Heart right ventricle (tissue), 16 donors: ENCODE results near the gene EDDM3A. TPM values are rescaled to one million over a fixed set of nuclear protein-coding genes. Genes with fewer than 3 reads are reported as not detected.
A peak's percentile ranks its signal among the peaks of the same experiment; 100 is the strongest.
"Not testable (repeated sequence)": the region's sequence is repeated elsewhere in the genome, so short reads cannot be mapped to it uniquely, and the experiment has no call there.

Experiments
- ATAC-seq, 8 donors: fragments of 200-7000 bp; cut with Tn5 transposase; one replicate each; pipeline ENCODE4 v1.9.1; 2020; ENCODE audit warnings: mild to moderate bottlenecking in 8 of 8, moderate library complexity in 8 of 8, moderate number of reproducible peaks in 1 of 8
- DNase-seq, 2 donors: peaks; one replicate each; pipeline ENCODE4 v3.0.0-alpha.2; 2020
- H3K27ac ChIP-seq, 10 donors: fragments of 200-600 bp; sonication (generic) in 2 of 10; one replicate each; pipeline versions ENCODE4 v1.5.0 to v1.8.0; 2020 to 2022; ENCODE audit warnings: mild to moderate bottlenecking in 3 of 10
- H3K27me3 ChIP-seq, 7 donors: fragments of 200-600 bp; one replicate each; pipeline ENCODE4 v1.8.0; 2021 to 2022; ENCODE audit warnings: mild to moderate bottlenecking in 2 of 7
- H3K36me3 ChIP-seq, 9 donors: fragments of 200-600 bp; sonication (generic) in 1 of 9; one replicate each; pipeline versions ENCODE4 v1.5.0 to v1.8.0; 2020 to 2022; ENCODE audit warnings: mild to moderate bottlenecking in 2 of 9
- H3K4me1 ChIP-seq, 9 donors: fragments of 200-600 bp; sonication (generic) in 1 of 9; one replicate each; pipeline versions ENCODE4 v1.5.0 to v1.8.0; 2020 to 2022; ENCODE audit warnings: mild to moderate bottlenecking in 4 of 9
- H3K4me3 ChIP-seq, 10 donors: fragments of 200-600 bp; sonication (generic) in 2 of 10; one replicate each; pipeline versions ENCODE4 v1.5.0 to v1.8.0; 2020 to 2022; ENCODE audit warnings: mild to moderate bottlenecking in 7 of 10, moderate library complexity in 2 of 10
- H3K9me3 ChIP-seq, 11 donors: fragments of 200-600 bp in 10 of 11; sonication (generic) in 2 of 11; one replicate each; pipeline versions ENCODE4 v1.5.0 to v1.8.0; 2013 to 2022; ENCODE audit warnings: mild to moderate bottlenecking in 2 of 11, control low read depth in 1 of 11, moderate library complexity in 1 of 11
- CTCF ChIP-seq, 9 donors: fragments of 200-600 bp; sonication (generic) in 2 of 9; IDR thresholded peaks; one replicate each; pipeline versions ENCODE4 v1.5.0 to v1.8.0; 2021 to 2022; ENCODE audit warnings: antibody characterized with exemption in 9 of 9, mild to moderate bottlenecking in 5 of 9, moderate library complexity in 1 of 9
- WGBS, 2 donors: extraction: QIAGEN DNeasy Blood & Tissue Kit; methylation state at CpG; one replicate each; pipeline ENCODE4 v1.1.7; 2013; ENCODE audit warnings: inconsistent platforms in 1 of 2; 5-methylcytosine and 5-hydroxymethylcytosine counted together
- intact Hi-C, 10 donors: fragments of 100-400 bp; cut with DNase I; formaldehyde crosslinking; loops; one replicate each; pipeline versions ENCODE4 v1.11.1 to v1.14.2; 2022
- polyA plus RNA-seq, 2 donors: library from polyadenylated mRNA; stranded (reverse); fragments of 200-250 nt; gene quantifications; one replicate each; pipeline ENCODE4 v1.2.3, GENCODE V29; 2013
- total RNA-seq, 10 donors: library from RNA; stranded (reverse); fragmentation: NEBNext Ultra II Directional in 3 of 10; extraction: Animal tissue kit (Norgen Biotek cat#: 25700) in 3 of 10; gene quantifications; one replicate each; pipeline versions ENCODE4 v1.2.1 to v1.2.4, GENCODE V29; 2021 to 2023
- donor health status: Arrhythmogenic right ventricular cardiomyopathy.
- donor health status: ischemic (EF 13 %, LVEDD 7.1; RV severe dilation, severe dysfunction).
- donor health status: healthy with polysubstance abuse.
- donor health status: DM: no; HTN: yes; CAD: no.
- donor health status: DM: no; HTN: no; CAD: no.
- donor health status: ischemic (EF 25% LVEDD 6.9; RV normal size, moderate dysfunction).
- donor health status: ischemic (EF 25% LVEDD 5.7; RV mildly dilated, moderate dysfunction).
- donor health status: healthy.
- donor health status: DM: yes; HTN: yes; CAD: no.
- donor health status: Ischemic cardiomyopathy.
- donor health status: ischemic (EF 35%, LVEDD 5.7; RV mildly dilated, moderate dysfunction).
- donor health status: nonischemic (EF 11% LVEDD 7.7; RV severe dilation, severe dysfunction).
- donor health status: DM: yes; HTN: yes; CAD: no.
- donor health status: PGD.
- donor health status: ischemic (EF 29% LVEDD 5.4; RV normal size, mild dysfunction).
- donor health status: nonischemic (EF 23%, LVEDD 6.1; RV moderate dilation, normal function).

Gene EDDM3A
- total and polyA plus RNA-seq, 12 donors: not detected

GRCh38 chr14:20751963-20752562 is 6.4 kb downstream of the EDDM3A start:
- 82 to 86% methylated on average over 5 of the region's 5 CpGs for WGBS, 2 donors
- H3K27ac ChIP-seq: no peak overlapping the region
- H3K4me1 ChIP-seq: peaks cover 0 to 7% (median 0%) of the 10 kb centered on the region in 9 donors
- no peaks in the 10 kb centered on the region for H3K36me3 ChIP-seq
- H3K9me3 ChIP-seq: peaks cover 0 to 25% (median 6%) of the 10 kb centered on the region in 11 donors
- DNase-seq (no peak), ATAC-seq (no peak)
- intact Hi-C loops: loop anchor here in 2 of 10 donors (10.0 kb wide), 1 partner anchor 103 kb away; no protein-coding TSS in a partner anchor
- TF ChIP-seq CTCF (IDR thresholded peaks at IDR 0.05): no peak
- H3K27me3 ChIP-seq: no peaks in the 10 kb centered on the region
- H3K4me3 ChIP-seq: no peak overlapping the region

GRCh38 chr14:20754308-20754707 is 8.6 kb downstream of the EDDM3A start:
- Histone ChIP-seq H3K4me3 (no peak overlapping the region), H3K9me3 (peaks cover 0 to 25% (median 6%) of the 10 kb centered on the region in 11 donors), H3K36me3 (no peaks in the 10 kb centered on the region), H3K27me3 (no peaks in the 10 kb centered on the region), H3K27ac (no peak overlapping the region), H3K4me1 (peaks cover 0 to 9% (median 0%) of the 10 kb centered on the region in 9 donors)
- TF ChIP-seq CTCF (IDR thresholded peaks at IDR 0.05): no peak
- 65 to 72% methylated on average over 2 of the region's 2 CpGs for WGBS, 2 donors
- ATAC-seq (peak in 5 of 8 donors; percentile 53 to 71 (median 67)), DNase-seq (peak in 1 of 2 donors; percentile 7)
- intact Hi-C loops: loop anchor here in 2 of 10 donors (10.0 kb wide), 1 partner anchor 100 kb away; no protein-coding TSS in a partner anchor

- 81% methylated on average over 6 of the region's 6 CpGs for WGBS, 2 donors
- no peak for ATAC-seq
Observed at GRCh38 chr14:20755037-20755436, 9.3 kb downstream of the EDDM3A start.

GRCh38 chr14:20757965-20758364 is 12.3 kb downstream of the EDDM3A start:
- H3K27ac ChIP-seq: no peak overlapping the region
- peaks cover 0 to 5% (median 0%) of the 10 kb centered on the region in 11 donors for H3K9me3 ChIP-seq
- 61 to 66% methylated on average over 4 of the region's 4 CpGs for WGBS, 2 donors
- ATAC-seq (peak in 1 of 8 donors; percentile 61), DNase-seq (peak in 1 of 2 donors; percentile 34)
- H3K4me1 ChIP-seq: peaks cover 0 to 9% (median 0%) of the 10 kb centered on the region in 9 donors
- H3K27me3 ChIP-seq: no peaks in the 10 kb centered on the region
- no peaks in the 10 kb centered on the region for H3K36me3 ChIP-seq
- no peak overlapping the region for H3K4me3 ChIP-seq
- TF ChIP-seq CTCF (IDR thresholded peaks at IDR 0.05): peak in 7 of 9 donors; percentile 43 to 67 (median 48)
- intact Hi-C loops: loop anchor here in 9 of 10 donors (2.0 to 10.0 kb wide), 6 partner anchors 44 to 99 kb away; partner anchors contain the start of gene RNASE1 (in 1 of the 9)

More at GRCh38 chr14:20755037-20755436, 9.3 kb downstream of the EDDM3A start:
- intact Hi-C loops: loop anchor here in 8 of 10 donors (5.0 to 10.0 kb wide), 5 partner anchors 47 to 102 kb away; partner anchors contain the start of gene RNASE1 (in 1 of the 8)
- H3K4me1 ChIP-seq: peaks cover 0 to 9% (median 0%) of the 10 kb centered on the region in 9 donors
- no peaks in the 10 kb centered on the region for H3K36me3 ChIP-seq
- no peak overlapping the region for H3K4me3 ChIP-seq
- H3K27me3 ChIP-seq: no peaks in the 10 kb centered on the region
- H3K9me3 ChIP-seq: peaks cover 0 to 25% (median 6%) of the 10 kb centered on the region in 11 donors
- no peak for DNase-seq
- H3K27ac ChIP-seq: no peak overlapping the region
- TF ChIP-seq CTCF (IDR thresholded peaks at IDR 0.05): no peak

- not testable (repeated sequence) for DNase-seq, H3K27me3 ChIP-seq, H3K4me3 ChIP-seq, H3K9me3 ChIP-seq, ATAC-seq, H3K4me1 ChIP-seq, H3K36me3 ChIP-seq, H3K27ac ChIP-seq
- 95 to 99% methylated on average over 3 to 5 of the region's 5 CpGs for WGBS, 2 donors
- intact Hi-C loops: loop anchor here in 9 of 10 donors (2.0 to 10.0 kb wide), 6 partner anchors 43 to 98 kb away; partner anchors contain the start of gene RNASE1 (in 1 of the 9)
Observed at GRCh38 chr14:20759465-20759864, 13.8 kb downstream of the EDDM3A start.
